ENCODE measurements around the gene MYL12A. TPM values are rescaled to one million over a fixed set of nuclear protein-coding genes. Genes with fewer than 3 reads are reported as not detected.

The MYL12A gene
- total and polyA plus RNA-seq, 2 of the 13 experiments (the other 11 are each of a cell fraction or from before 2014, with no cell fraction given) = 261 to 277 TPM

DNA sequence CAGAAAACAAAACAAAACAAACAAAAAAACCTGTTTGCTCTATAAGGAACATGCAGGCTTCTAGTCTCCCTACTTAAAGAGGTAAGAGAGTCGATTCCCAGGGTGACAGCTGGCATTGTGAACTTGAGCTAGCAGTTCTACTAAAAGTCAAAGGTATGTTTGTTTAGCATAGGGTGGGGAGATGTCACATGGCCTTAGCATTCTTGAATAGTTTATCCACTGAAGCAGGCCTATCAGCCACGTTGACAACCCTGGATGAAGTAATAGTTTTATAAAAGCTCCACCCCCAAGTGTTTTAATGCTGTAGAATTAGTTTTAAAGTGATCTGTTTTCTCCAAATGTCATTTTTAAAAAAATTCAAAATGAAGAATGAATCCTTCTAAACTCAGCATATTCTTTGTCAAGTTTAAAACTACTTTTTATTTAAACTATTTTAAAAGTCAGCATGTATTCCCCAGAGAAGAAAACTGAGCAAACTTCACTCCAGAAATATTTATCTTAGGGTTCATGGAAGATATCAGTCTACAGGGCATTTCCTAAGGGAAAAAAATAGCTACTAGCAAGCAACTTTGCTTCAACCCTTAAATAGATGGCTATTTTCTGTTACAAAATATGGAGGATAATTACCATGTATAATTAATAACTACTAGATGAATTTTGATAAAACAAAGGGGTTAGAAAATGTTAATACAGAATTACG is 29.5 kb upstream of the MYL12A start (continued):
- TF ChIP-seq, protein P1, sequence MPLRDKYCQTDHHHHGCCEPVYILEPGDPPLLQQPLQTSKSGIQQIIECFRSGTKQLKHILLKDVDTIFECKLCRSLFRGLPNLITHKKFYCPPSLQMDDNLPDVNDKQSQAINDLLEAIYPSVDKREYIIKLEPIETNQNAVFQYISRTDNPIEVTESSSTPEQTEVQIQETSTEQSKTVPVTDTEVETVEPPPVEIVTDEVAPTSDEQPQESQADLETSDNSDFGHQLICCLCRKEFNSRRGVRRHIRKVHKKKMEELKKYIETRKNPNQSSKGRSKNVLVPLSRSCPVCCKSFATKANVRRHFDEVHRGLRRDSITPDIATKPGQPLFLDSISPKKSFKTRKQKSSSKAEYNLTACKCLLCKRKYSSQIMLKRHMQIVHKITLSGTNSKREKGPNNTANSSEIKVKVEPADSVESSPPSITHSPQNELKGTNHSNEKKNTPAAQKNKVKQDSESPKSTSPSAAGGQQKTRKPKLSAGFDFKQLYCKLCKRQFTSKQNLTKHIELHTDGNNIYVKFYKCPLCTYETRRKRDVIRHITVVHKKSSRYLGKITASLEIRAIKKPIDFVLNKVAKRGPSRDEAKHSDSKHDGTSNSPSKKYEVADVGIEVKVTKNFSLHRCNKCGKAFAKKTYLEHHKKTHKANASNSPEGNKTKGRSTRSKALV (CRISPR knock-in tag; IDR thresholded peaks at IDR 0.05) = no peak
- no peak for TF ChIP-seq HNRNPUL1 (IDR thresholded peaks at IDR 0.05; ENCODE audit: low read depth, low read length)
- peak; percentile 44; the same call in 1 of the 2 replicates for TF ChIP-seq THAP11 (CRISPR knock-in tag; IDR thresholded peaks at IDR 0.05)
- TF ChIP-seq ZMYM2 (CRISPR knock-in tag; IDR thresholded peaks at IDR 0.05) = no peak
- TF ChIP-seq ZNF431 (CRISPR knock-in tag; IDR thresholded peaks at IDR 0.05; ENCODE audit: borderline replicate concordance, low read depth) = no peak
- no peak for TF ChIP-seq ZNF160 (CRISPR knock-in tag; IDR thresholded peaks at IDR 0.05)
- TF ChIP-seq ZSCAN20 (CRISPR knock-in tag; IDR thresholded peaks at IDR 0.05; ENCODE audit: borderline replicate concordance) = no peak
- no peak for TF ChIP-seq ETV6 (CRISPR knock-in tag; conservative IDR thresholded peaks at IDR 0.05)
- TF ChIP-seq, protein P2, sequence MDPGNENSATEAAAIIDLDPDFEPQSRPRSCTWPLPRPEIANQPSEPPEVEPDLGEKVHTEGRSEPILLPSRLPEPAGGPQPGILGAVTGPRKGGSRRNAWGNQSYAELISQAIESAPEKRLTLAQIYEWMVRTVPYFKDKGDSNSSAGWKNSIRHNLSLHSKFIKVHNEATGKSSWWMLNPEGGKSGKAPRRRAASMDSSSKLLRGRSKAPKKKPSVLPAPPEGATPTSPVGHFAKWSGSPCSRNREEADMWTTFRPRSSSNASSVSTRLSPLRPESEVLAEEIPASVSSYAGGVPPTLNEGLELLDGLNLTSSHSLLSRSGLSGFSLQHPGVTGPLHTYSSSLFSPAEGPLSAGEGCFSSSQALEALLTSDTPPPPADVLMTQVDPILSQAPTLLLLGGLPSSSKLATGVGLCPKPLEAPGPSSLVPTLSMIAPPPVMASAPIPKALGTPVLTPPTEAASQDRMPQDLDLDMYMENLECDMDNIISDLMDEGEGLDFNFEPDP (CRISPR knock-in tag; conservative IDR thresholded peaks at IDR 0.05) = no peak
- TF ChIP-seq, protein P3, sequence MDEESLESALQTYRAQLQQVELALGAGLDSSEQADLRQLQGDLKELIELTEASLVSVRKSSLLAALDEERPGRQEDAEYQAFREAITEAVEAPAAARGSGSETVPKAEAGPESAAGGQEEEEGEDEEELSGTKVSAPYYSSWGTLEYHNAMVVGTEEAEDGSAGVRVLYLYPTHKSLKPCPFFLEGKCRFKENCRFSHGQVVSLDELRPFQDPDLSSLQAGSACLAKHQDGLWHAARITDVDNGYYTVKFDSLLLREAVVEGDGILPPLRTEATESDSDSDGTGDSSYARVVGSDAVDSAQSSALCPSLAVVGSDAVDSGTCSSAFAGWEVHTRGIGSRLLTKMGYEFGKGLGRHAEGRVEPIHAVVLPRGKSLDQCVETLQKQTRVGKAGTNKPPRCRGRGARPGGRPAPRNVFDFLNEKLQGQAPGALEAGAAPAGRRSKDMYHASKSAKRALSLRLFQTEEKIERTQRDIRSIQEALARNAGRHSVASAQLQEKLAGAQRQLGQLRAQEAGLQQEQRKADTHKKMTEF (CRISPR knock-in tag; IDR thresholded peaks at IDR 0.05) = peak; percentile 44; the same call in 1 of the 2 replicates
- no peak for TF ChIP-seq ZNF670 (CRISPR knock-in tag; IDR thresholded peaks at IDR 0.05; ENCODE audit: borderline replicate concordance)
- TF ChIP-seq, protein P4, sequence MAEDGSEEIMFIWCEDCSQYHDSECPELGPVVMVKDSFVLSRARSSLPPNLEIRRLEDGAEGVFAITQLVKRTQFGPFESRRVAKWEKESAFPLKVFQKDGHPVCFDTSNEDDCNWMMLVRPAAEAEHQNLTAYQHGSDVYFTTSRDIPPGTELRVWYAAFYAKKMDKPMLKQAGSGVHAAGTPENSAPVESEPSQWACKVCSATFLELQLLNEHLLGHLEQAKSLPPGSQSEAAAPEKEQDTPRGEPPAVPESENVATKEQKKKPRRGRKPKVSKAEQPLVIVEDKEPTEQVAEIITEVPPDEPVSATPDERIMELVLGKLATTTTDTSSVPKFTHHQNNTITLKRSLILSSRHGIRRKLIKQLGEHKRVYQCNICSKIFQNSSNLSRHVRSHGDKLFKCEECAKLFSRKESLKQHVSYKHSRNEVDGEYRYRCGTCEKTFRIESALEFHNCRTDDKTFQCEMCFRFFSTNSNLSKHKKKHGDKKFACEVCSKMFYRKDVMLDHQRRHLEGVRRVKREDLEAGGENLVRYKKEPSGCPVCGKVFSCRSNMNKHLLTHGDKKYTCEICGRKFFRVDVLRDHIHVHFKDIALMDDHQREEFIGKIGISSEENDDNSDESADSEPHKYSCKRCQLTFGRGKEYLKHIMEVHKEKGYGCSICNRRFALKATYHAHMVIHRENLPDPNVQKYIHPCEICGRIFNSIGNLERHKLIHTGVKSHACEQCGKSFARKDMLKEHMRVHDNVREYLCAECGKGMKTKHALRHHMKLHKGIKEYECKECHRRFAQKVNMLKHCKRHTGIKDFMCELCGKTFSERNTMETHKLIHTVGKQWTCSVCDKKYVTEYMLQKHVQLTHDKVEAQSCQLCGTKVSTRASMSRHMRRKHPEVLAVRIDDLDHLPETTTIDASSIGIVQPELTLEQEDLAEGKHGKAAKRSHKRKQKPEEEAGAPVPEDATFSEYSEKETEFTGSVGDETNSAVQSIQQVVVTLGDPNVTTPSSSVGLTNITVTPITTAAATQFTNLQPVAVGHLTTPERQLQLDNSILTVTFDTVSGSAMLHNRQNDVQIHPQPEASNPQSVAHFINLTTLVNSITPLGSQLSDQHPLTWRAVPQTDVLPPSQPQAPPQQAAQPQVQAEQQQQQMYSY (CRISPR knock-in tag; IDR thresholded peaks at IDR 0.05) = no peak
- TF ChIP-seq GFI1 (CRISPR knock-in tag; IDR thresholded peaks at IDR 0.05; ENCODE audit: borderline replicate concordance) = peak; percentile 51; the same call in 1 of the 2 replicates
- TF ChIP-seq HNF4G (IDR thresholded peaks at IDR 0.05; ENCODE audit: borderline replicate concordance, low read depth, low read length) = peak; percentile 91
- TF ChIP-seq HNF4G (CRISPR knock-in tag; IDR thresholded peaks at IDR 0.05; ENCODE audit: borderline replicate concordance, low read depth) = peak; percentile 40; the same call in 1 of the 2 replicates
- TF ChIP-seq DR1 (CRISPR knock-in tag; IDR thresholded peaks at IDR 0.05) = no peak
- TF ChIP-seq, protein P5, sequence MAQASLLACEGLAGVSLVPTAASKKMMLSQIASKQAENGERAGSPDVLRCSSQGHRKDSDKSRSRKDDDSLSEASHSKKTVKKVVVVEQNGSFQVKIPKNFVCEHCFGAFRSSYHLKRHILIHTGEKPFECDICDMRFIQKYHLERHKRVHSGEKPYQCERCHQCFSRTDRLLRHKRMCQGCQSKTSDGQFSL (CRISPR knock-in tag; IDR thresholded peaks at IDR 0.05) = no peak
- TF ChIP-seq ZNF775 (CRISPR knock-in tag; IDR thresholded peaks at IDR 0.05; ENCODE audit: borderline replicate concordance) = no peak
- TF ChIP-seq ZNF446 (CRISPR knock-in tag; IDR thresholded peaks at IDR 0.05) = no peak
